HT-29 (cell line): Measurements from ENCODE around the gene L1CAM. TPM values are rescaled to one million over a fixed set of nuclear protein-coding genes. Genes with fewer than 3 reads are reported as not detected.

ENCODE experiments used
- DNase-seq: peaks from one replicate; pipeline ENCODE4 v3.0.0-alpha.2; 2015; ENCODE audit warnings: low spot score
- total RNA-seq: library from RNA; depleted of rRNA; stranded (reverse); fragments of >200 nt; shearing (Covaris generic); gene quantifications from 2 replicates; pipeline ENCODE4 v1.2.3, GENCODE V29; 2014; rRNA removed

The L1CAM gene, protein sequence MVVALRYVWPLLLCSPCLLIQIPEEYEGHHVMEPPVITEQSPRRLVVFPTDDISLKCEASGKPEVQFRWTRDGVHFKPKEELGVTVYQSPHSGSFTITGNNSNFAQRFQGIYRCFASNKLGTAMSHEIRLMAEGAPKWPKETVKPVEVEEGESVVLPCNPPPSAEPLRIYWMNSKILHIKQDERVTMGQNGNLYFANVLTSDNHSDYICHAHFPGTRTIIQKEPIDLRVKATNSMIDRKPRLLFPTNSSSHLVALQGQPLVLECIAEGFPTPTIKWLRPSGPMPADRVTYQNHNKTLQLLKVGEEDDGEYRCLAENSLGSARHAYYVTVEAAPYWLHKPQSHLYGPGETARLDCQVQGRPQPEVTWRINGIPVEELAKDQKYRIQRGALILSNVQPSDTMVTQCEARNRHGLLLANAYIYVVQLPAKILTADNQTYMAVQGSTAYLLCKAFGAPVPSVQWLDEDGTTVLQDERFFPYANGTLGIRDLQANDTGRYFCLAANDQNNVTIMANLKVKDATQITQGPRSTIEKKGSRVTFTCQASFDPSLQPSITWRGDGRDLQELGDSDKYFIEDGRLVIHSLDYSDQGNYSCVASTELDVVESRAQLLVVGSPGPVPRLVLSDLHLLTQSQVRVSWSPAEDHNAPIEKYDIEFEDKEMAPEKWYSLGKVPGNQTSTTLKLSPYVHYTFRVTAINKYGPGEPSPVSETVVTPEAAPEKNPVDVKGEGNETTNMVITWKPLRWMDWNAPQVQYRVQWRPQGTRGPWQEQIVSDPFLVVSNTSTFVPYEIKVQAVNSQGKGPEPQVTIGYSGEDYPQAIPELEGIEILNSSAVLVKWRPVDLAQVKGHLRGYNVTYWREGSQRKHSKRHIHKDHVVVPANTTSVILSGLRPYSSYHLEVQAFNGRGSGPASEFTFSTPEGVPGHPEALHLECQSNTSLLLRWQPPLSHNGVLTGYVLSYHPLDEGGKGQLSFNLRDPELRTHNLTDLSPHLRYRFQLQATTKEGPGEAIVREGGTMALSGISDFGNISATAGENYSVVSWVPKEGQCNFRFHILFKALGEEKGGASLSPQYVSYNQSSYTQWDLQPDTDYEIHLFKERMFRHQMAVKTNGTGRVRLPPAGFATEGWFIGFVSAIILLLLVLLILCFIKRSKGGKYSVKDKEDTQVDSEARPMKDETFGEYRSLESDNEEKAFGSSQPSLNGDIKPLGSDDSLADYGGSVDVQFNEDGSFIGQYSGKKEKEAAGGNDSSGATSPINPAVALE
- not detected in 2 replicates for total RNA-seq

DNA sequence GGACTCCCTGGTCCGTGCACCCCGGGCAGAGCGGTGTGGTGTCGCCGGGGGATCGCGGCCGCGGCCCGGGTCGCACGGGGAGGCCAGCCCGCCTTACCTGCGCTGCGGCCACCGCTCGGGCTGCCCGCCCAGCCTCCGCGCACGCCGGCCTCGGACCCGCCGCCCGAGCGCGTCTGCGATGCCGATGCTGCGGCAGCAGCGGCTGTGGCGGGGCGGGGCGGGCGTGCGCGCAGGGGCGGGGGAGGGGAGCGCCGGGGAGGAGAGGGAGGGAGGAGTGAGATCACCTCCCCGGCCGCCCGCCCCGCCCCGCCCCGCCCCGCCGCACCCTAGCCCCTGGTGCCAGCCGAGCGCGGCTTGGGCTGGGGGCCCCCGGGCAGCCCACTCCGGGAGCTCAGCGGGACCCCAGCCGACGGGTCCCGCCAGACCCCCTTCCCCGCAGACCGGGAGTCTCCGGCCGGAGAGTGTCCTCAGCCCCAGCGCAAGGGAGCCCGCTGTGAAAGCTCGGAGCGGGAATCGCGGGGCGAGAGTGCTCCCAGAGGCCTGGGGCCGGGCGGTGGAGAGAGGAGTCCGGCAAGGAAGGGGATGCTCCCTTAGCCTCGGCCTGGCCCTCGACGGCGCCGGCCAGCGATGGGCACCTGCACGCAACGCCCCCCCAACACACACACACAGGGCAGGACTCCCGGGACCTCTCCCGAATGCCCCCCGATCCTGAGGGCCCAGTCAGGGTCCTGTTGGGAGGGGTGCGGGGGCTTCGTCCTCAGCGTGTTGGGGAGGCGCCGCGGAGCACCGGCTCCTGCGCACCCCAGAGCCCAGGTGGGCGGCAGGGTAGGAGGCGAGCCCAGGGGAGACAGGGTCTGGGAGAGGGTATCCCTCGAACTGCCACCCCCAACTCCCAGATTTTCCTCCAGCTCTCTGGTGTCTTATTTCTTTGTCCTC, at the start of gene L1CAM:
L1CAM (minus strand) TSS at position 206 of the 936 bp plus-strand sequence. CDS start 10,337 bp downstream, outside the sequence.
- no peak for DNase-seq

DNA sequence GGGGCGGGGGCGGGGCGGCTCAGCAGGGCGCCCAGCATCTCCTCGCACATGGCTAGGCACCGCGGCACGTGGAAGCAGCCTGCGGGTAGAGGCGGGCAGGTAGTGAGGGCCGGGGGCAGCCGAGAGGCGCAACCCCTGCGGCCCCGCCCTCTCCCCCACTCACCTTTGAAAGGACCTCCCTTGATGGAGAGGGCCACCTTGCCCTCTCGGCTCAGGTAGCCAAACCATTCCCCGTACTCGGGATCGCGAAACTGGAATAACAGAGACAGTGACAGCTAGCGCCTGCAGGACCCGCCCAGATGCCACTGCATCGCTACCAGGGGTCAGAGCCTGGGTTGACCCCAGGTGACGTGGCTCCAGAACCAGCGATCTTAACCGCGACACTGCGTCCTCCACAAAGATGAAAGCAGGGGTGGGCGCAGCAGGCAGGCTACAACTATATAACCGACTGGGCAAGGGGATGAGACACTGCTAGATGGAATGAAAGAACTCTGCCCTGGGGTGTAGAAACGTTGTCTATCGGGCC, 49.4 kb upstream of the L1CAM start:
- DNase-seq, result peak; percentile 46

DNA sequence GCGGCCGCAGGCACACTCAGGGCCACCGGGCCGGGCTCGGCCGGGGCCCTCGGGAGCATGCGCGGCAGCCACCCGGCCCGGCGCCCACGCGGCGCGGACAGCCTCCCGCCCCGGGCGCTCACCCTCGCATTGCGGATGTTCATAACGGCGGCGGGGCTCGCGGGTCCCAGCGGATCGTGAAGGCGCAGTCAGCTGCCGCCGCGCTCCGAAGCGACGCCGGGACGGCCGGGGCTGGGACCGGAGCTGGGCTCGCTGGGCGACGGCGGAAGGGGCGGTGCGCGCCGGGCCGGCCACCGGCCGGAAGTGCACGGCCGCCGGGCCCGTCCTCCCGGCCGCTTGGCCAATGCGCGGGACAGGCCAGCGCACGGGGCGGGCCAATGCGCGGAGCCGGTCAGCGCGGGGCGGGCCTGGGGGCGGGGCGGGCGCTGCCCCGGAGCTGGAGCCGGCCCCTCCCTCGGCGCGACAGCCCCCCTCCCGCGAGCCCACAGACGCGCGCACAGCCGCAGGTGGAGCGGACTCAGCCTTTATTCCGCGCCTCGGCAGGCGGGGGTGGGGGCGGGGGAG, 48.9 kb upstream of the L1CAM start, which contains the start of gene NAA10:
NAA10 (minus strand) TSS at position 276 of the 564 bp plus-strand sequence; CDS start at position 143, 133 bp downstream.
- peak; percentile 88 for DNase-seq

DNA sequence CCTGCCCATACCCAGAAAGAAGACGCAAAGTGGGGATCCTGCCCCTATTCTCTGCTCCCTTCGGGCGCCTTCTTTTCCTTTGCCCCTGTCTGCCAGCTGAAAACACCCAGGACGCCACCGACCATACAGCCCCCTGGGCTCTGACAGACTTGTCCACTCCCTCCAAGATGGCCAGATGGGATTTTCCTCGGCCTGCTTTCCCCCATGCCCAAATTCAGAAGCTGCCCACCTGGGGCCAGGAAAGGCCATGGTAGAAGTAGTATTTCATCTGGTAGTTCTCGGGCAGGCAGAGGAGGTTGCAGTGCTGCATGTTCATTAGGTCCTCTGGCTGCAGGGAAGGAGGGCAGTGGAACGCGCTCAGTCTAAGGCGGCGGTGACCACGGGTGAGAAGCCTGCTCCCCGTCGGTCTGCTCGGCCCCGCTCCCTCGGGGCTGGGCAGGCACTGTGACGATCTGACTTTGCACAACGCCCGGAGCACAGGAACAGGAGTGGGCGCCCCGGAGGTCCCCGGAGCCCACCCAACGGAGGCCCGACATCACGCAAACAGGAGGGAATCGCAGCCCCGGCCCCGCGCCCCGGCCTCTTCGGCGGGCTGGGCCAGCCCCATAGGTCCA, 48.3 kb upstream of the L1CAM start:
- DNase-seq, result peak; percentile 21

DNA sequence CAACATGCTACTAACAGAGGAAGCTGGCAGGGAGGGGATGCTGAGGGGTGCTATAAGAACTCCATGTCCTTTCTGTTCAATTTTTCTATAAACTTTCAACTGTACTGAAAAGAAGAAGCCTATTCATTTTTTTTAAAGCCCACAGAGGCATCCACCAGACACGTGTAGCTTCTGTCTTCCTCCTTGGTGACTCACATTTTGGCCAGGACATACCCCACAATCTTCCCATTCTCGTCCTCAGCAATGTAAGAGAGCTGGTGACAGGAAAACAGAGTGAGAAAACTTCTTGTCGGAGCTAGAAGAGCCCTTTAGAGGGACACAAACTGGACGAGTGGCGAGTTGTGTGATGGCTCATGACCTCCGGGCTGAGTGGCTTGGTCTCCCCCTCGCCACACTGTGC, 47.8 kb upstream of the L1CAM start:
- no peak for DNase-seq

DNA sequence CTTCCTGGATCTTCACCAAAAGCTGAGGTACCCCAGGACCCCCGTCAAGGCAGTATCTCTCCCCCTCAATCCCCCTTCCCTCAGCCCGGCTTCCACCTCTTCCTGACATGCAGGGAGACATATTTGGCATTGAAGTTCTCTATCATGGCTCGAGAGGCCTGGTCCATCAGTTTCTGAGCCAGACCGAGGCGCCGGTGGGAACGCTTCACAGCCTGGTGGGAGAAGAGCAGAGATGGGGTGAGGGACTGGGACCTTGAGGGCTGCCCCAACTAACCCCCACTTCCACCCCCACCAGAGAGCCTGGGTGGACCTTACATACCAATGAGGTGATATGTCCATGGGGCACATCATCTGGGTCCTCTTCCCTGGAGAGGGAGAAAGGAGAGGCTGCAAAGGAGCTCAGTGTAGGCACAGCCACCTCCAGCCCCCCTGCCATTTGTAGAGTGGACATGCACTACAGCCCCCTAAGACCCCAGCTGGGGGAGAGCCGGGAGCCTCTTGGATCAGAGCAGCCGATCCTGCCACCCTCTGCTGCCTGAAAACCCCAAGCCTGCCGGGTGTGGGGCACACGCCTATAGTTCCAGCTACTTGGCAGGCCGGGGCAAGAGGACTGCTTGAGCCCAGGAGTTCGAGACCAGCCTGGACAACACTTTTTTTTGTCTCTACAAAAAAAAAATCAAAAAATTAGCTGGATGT, 46.4 kb upstream of the L1CAM start:
- no peak for DNase-seq

DNA sequence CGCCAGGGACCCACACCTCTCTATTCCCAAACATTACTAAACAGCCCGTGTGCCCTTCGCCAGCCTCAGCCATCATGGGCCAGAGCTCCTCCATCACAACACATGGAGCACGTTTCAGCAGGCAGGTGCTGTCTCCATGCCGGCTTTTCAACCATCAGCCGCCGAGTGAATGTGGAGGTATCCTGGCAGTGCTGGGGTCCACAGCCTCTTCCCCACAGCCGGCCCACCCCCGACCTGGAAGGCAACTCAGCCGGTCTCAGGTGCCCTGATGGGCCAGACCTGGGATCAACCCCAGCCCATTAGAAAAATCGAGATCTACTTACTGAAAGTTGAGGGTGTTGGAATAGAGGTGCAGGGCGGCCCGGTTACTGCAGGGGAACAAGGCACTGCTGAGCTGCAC, 45.8 kb upstream of the L1CAM start:
- DNase-seq, result no peak

DNA sequence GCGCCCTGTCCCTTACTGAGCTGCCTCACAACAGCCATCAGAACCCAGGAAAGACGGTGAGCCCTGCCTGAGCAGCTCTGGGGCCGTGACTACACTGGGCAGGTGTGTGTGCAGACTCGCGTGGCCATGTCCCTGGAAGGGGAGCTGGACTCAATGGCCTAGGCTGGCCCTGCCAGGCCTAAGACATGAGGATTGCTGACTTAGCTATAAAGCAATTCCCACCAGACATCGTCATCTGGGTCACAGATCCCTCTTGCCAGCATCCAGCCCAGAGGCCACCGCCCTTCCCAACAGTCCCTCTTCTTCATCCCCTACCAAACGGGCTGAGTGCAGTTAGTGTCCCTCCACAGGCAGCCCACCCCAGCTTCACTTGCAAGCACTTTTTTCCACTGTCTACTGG, 45.2 kb upstream of the L1CAM start:
- no peak for DNase-seq

DNA sequence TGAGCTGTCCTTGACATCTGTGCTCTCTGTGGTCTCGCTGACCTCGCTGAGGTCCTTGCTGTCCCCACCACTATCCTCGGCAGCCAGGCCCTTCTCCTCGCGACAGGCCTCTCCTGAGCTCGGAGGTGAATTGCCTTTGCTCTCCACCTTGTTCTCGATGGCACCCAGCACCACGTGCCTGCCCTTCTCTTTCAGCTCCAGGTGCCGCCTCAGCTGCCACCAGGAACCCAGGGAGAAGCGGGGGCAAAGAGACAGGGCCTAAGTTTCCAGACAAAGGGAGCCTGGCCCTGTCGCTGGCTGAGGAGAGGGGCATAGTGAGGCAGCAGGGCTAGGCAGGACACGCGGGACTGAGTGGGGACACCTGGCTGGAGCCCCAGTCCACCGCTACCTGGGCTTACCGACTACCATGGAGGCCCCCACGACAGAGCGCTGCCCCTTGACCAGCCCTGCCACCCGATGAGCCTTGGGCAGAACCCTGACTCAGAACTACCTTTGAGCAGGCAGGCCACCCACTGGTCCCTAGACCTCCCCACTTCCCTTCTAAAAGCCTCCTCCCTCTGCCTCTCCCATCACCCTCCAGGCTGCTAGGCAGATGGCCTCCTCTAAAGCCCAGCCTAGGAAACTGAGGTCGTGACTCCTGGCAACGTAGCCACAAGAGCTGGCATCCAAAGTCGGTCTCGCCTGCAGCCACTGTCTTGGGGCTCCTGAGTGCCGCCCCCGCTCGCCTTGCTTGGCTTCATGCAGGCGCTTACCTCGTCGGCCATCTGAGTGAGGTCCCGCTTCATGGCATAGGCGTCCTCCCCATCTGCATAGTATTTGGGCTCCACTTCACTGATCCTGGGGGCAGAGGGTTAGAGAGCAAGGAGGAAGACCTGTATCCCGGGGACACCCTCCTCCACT, 44.3 kb upstream of the L1CAM start:
- DNase-seq, result no peak

DNA sequence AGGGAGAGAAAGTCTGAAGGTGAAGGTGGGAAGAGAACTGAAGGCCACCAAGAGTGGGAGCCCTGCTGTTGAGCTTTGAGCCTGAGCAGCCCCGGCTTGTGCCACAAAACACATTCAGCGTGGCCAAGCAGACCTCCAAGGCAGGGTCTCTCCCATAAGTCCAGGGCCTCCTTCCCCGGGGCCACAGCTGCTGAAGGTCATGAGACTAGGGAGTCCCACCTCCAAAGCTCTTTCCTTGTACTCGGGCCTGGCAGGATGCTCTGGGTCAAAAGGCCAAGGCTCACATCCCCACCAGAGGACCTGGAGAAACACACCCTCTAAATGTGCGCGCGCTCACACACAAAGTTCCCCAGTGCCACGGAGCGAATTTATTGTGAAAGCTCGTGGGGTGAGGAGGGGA, 43.6 kb upstream of the L1CAM start:
- DNase-seq, result no peak

DNA sequence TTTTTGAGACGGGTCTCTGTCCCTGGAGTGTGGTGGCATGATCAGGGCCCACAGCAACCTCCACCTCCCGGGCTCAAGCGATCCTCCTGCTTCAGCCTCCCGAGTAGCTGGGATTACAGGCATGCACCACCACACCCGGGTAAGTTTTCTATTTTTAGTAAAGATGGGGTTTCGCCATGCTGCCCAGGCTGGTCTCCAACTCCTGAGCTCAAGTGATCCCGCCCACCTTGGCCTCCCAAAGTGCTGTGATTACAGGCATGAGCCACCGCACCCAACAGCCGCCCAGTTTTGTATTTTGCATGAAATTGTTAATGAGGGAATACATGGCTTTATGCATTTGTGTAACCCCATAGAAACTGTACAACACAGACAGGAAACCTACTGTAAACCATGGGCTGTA, 42.9 kb upstream of the L1CAM start:
- no peak for DNase-seq

DNA sequence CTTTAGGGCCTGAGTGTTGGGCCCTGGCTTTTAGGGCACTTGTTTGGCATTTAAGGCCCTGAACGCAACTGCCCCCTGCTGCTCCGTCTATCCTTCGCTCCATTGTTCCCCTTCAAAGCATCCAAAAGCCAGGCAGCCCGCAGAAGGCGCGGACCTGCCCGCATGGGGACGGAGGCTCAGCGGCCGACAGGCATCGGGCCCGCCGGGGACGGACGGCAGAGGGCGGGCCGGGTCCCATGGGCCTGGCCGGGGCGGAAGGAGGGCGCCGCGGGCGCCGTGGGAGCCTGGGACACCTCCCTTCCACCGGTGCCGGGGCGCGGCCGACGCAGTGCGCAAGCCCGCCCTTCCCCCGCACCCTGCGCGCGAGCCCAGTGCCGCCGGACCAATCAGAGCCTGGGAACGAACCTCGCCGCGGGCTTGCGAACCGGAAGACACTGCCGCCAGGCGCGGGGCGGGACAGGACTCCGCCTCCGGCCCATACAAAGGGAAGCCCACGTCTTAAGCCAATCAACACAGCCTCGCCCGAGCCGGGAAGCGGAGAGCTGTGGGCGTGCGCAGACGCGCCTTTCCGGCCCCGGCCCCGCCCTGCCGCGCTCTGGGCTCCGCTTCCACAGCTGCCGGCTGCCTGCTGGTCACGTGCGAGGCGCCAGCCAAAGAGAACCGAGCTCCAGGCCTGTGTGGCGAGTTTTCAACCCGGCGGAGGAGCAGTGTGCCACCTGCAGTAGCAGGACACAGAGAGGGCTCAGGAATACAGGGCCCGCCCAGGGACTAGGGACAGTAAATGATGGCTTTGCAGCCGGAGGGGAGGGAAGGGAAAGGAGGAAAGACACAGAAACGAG, 42.2 kb upstream of the L1CAM start:
- DNase-seq, result peak; percentile 99

DNA sequence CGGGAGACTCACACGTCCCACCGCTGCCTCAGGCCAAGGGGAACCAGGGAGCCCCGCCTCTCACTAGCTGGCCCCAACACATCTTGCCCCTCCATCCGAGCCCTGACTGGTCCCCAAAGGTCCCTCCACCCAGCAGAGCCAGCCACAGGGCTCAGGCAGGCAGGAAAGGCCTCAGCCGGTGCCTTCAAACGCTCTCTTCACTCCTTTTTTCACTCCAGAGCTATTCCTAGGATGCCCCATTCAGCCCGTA, 41.6 kb upstream of the L1CAM start:
- DNase-seq, result no peak

DNA sequence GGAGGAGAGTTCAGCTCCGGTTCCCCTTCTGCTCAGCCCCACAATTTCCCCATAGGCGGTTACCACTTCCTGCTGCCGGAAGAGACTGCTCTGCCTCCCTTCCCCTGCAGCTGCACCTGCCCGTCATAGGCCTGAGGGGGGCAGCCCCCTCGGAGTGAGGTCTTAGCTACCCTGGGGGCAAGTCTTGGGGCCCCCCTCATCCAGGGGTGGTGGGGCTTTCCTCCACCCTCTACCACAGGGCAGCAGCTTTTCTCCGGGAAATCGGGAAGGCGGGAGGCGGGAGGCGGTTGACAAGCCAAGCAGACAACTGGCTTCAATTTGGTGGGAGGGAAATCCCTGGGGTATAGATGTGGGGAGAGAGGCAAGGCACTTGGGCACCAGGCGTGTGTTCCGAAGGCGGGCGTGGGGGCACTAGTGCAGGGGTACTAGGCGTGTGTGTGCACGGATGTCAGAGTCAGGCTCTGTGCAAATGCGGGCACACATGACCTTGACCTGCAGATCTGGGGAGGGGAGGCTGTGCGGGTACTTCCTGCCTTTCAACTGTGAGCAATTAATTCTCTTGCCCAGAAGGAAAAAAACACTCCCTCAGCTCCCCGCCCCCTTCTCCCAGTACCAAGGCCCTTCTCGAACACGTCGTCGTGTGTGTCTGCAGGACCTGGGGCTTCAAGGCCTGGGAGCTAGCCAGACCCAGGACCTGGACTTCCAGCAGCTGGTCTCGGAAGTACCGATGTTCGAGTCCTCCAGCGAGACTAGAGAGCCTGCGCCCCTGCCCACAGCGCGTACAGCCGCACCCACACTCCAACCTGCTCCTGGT, 41.1 kb upstream of the L1CAM start:
- DNase-seq, result no peak

DNA sequence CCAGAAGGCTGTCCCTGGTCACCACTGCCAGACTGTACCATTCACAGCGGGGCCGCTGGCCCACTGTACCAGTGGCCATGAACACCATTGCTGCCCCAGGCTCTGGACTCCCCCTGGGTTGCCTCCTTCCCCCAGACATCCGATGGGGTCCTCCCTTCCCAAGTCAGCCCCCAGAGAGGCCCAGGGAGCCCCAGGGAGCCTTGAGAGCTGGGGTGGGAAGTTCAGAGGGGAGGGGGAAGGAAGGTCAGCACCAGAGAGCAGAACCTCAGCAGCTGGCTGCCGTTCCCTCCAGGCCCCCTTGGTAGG, 40.5 kb upstream of the L1CAM start:
- no peak for DNase-seq

DNA sequence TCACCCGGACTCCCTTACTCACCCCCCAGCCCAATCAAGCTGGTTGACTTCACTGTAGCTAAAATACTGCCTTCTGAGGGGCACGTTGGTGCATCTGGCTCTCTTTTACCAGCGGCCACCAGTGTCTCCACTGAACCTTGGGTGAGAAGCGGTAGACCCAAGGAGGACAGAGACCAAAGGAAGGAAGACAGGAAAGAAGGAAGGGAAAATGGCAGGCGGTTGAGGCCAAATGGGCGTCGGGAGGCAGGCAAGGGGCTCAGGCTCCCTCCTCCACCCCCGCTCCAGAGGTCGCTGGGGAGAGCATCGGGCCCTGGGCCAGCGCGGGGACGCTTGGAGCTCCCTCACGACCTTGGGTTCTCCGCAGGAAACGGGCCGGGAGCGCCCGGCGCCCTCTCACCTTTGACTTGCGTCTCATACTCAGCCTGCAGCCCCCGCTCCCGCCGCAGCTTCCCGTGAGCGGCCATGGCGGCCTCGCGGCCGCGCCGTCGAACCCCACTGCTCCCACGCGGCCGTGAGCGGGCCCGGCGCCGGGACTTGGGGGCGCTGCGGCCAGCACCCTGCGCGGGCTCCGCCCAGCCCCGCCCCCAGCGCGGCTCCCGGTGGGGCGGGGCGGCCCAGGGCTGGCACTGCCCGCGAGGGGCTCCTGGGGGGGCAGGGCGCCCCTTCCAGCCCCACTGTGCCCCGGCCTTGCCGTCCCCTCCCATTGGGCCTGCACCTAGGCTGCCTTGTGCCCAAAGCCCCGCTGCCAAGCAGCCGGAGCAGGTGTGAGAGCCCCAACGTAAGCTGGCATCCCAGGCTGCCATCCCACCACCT, 40.0 kb upstream of the L1CAM start, which contains the start of gene ARHGAP4:
ARHGAP4 (minus strand) TSS at position 526 of the 813 bp plus-strand sequence; CDS start at position 464, 62 bp downstream.
- DNase-seq, result no peak
